Mucosa of rectum (tissue), 2 donors: ENCODE results near the gene VANGL2.

Experiments
- H3K27ac ChIP-seq, 2 donors: one replicate each; pipeline ENCODE4 v1.7.0; 2013; ENCODE audit warnings: inconsistent platforms in 2 of 2, low read depth in 2 of 2, low read length in 2 of 2
- H3K27me3 ChIP-seq, 2 donors: one replicate each; pipeline ENCODE4 v1.7.0; 2013; ENCODE audit warnings: low read length in 2 of 2; ENCODE audit not compliant: control insufficient read depth in 2 of 2, insufficient read depth in 2 of 2
- H3K36me3 ChIP-seq, 2 donors: one replicate each; pipeline ENCODE4 v1.7.0; 2013; ENCODE audit warnings: low read length in 2 of 2; ENCODE audit not compliant: control insufficient read depth in 2 of 2, insufficient read depth in 2 of 2
- H3K4me1 ChIP-seq, 2 donors: one replicate each; pipeline ENCODE4 v1.7.0; 2013; ENCODE audit warnings: low read length in 2 of 2, mild to moderate bottlenecking in 1 of 2; ENCODE audit not compliant: control insufficient read depth in 2 of 2, insufficient read depth in 2 of 2
- H3K4me3 ChIP-seq, 2 donors: one replicate each; pipeline ENCODE4 v1.7.0; 2013; ENCODE audit warnings: low read length in 2 of 2
- H3K9ac ChIP-seq, 2 donors: one replicate each; pipeline ENCODE4 v1.7.0; 2013; ENCODE audit warnings: low read length in 2 of 2, low read depth in 1 of 2, mild to moderate bottlenecking in 1 of 2
- H3K9me3 ChIP-seq, 2 donors: one replicate each; pipeline ENCODE4 v1.7.0; 2013; ENCODE audit warnings: low read length in 2 of 2; ENCODE audit not compliant: control insufficient read depth in 2 of 2
- donor health status: healthy.
- donor health status: Normal muscosa, but diverticular disease.

The VANGL2 gene

DNA sequence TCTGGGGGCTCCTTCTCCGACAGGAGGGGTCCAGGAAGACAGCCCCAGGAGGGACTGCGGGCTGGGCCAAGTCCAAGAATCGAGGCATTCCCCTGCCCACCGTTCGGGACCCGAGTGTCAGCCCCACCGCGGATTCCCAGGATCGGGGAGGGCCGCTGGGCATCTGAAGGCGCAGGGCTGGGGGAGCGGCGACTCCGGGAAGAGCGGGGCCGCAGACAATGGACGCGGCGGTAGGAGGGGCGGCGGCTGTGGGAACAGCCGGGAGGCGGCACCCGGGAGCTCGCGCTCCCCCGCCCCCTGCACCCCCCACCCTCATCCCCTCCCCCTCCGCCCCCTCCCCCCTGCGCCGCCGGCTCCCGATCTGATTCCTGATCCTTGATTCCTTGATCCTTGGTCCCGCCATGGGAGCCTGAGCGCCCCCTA lies at the start of gene VANGL2:
Gene VANGL2 (plus strand): TSS at position 342 of the 423 bp plus-strand sequence. CDS start 15,274 bp downstream, outside the sequence.
- peak within 1 kb of the TSS; percentile 37 to 52 for H3K27ac ChIP-seq
- peaks cover 0 to 5% of the 10 kb centered on the region in 2 donors for H3K27me3 ChIP-seq
- H3K9me3 ChIP-seq, result no peaks in the 10 kb centered on the region
- no peaks in the 10 kb centered on the region for H3K36me3 ChIP-seq
- peak within 1 kb of the TSS; percentile 62 to 74 for H3K4me3 ChIP-seq
- H3K4me1 ChIP-seq, result peaks cover 5 to 9% of the 10 kb centered on the region in 2 donors
- H3K9ac ChIP-seq, result peak within 1 kb of the TSS; percentile 64 to 70

DNA sequence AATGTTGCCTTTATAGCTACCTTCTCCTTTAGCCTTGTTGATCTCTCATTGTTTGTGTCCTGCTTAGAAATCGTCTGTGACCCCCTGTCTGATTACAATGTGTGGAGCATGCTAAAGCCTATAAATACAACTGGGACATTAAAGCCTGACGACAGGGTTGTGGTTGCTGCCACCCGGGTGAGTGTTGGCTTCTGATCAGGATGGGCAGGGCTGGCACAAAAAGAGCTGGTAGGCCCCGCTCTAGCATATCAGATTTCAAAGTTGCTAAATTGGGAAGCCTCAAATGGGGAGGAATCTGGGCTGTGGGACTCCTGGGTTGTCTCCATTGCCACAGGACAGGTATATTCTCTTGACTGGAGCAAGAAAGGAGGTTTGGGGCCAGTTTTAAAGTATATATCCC lies 48.7 kb upstream of the VANGL2 start:
- Histone ChIP-seq H3K27me3 (no peaks in the 10 kb centered on the region), H3K9ac (no peak overlapping the region), H3K4me3 (no peak overlapping the region), H3K36me3 (peaks cover 83 to 88% of the 10 kb centered on the region in 2 donors), H3K9me3 (no peaks in the 10 kb centered on the region), H3K4me1 (no peaks in the 10 kb centered on the region), H3K27ac (no peak overlapping the region)

DNA sequence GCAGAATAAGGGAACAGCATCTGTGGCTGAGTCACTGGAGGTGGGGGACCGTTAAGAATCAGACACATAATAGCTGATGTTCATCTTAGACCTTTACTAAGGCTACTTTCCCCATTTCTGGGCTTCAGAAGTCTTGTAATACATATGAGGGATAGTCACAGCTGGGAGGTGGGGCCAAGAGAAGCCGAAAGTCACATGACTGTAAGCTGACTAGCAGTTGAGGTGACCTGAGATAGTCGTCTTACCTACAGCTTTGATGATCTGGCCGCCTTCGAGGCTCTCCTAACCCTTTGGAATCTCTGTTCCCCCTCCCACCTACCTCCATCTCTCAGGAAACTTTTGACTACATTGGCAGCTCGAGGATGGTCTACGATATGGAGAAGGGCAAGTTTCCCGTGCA lies 47.8 kb upstream of the VANGL2 start:
- Histone ChIP-seq H3K27me3 (no peaks in the 10 kb centered on the region), H3K27ac (no peak overlapping the region), H3K4me3 (no peak overlapping the region), H3K36me3 (peaks cover 87 to 92% of the 10 kb centered on the region in 2 donors), H3K4me1 (no peaks in the 10 kb centered on the region), H3K9ac (no peak overlapping the region), H3K9me3 (no peaks in the 10 kb centered on the region)

DNA sequence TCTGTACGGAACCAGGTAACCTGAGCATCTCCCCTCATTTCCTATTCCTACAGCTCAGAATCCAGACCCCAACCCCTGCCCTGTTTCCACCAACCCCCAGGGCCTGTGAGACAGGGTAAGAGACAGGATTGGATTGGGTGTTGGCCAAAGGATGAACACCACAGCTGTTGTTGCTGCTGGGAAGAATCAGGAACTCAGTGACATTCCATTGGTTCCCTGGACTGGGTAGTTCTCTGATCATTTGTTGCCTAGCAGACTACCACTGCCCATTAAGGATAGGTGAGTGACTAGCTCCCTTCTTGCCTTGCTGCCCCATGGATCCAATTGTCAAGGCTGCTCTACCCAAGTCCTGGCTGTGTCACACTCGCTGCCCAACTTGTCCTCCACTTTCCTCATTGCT lies 47.1 kb upstream of the VANGL2 start:
- H3K27ac ChIP-seq, result no peak overlapping the region
- H3K9me3 ChIP-seq, result no peaks in the 10 kb centered on the region
- H3K9ac ChIP-seq, result no peak overlapping the region
- H3K36me3 ChIP-seq, result peaks cover 86 to 94% of the 10 kb centered on the region in 2 donors
- no peaks in the 10 kb centered on the region for H3K4me1 ChIP-seq
- no peaks in the 10 kb centered on the region for H3K27me3 ChIP-seq
- H3K4me3 ChIP-seq, result no peak overlapping the region

DNA sequence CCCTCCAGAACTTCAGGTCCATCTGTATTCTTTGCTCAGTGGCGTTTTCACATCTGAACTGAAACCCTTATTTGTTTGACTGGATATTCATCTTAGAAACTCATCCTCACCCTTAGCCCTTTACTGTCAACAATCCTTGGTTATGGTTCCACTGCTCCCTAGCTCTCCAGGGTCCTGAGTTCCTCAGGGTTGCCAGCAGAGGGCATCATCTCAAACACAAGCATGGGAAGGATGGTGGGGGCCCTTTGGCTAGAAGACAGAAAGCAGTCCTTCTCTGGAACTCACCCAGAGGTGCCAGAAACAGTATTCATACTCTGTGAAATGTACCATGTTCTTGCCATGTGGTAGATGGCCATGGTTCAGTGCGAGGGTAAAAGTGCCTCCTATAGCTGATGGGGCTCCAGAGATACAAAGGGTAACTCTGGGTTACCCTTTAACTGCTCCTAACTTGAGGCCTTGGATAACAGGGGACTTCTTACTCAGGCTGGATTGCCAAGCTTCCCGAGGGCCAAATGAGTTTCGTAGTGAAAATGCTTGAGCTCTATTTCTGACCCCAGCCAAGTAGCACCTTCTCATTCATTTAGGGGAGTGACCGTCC lies 45.9 kb upstream of the VANGL2 start:
- Histone ChIP-seq H3K27ac (no peak overlapping the region), H3K27me3 (no peaks in the 10 kb centered on the region), H3K4me1 (no peaks in the 10 kb centered on the region), H3K36me3 (peaks cover 80 to 91% of the 10 kb centered on the region in 2 donors), H3K9ac (no peak overlapping the region), H3K9me3 (no peaks in the 10 kb centered on the region), H3K4me3 (no peak overlapping the region)

- no peak overlapping the region for H3K4me3 ChIP-seq
- peaks cover 63 to 72% of the 10 kb centered on the region in 2 donors for H3K36me3 ChIP-seq
- H3K9me3 ChIP-seq, result no peaks in the 10 kb centered on the region
- H3K4me1 ChIP-seq, result no peaks in the 10 kb centered on the region
- no peak overlapping the region for H3K9ac ChIP-seq
- no peak overlapping the region for H3K27ac ChIP-seq
- no peaks in the 10 kb centered on the region for H3K27me3 ChIP-seq
These were observed 42.9 kb upstream of the VANGL2 start for GRCh38 chr1:160357286-160358002.

DNA sequence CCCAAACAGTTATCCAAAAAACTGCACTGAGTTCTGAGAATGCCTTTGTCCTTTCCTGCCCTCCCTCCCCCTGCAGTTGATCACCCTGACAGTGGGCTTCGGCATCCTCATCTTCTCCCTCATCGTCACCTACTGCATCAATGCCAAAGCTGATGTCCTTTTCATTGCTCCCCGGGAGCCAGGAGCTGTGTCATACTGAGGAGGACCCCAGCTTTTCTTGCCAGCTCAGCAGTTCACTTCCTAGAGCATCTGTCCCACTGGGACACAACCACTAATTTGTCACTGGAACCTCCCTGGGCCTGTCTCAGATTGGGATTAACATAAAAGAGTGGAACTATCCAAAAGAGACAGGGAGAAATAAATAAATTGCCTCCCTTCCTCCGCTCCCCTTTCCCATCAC lies 42.3 kb upstream of the VANGL2 start:
- no peaks in the 10 kb centered on the region for H3K9me3 ChIP-seq
- H3K27me3 ChIP-seq, result no peaks in the 10 kb centered on the region
- H3K9ac ChIP-seq, result no peak overlapping the region
- H3K4me1 ChIP-seq, result no peaks in the 10 kb centered on the region
- H3K36me3 ChIP-seq, result peaks cover 57 to 65% of the 10 kb centered on the region in 2 donors
- no peak overlapping the region for H3K4me3 ChIP-seq
- no peak overlapping the region for H3K27ac ChIP-seq

GRCh38 chr1:160359559-160360226 lies 40.7 kb upstream of the VANGL2 start:
- Histone ChIP-seq H3K4me1 (no peaks in the 10 kb centered on the region), H3K4me3 (no peak overlapping the region), H3K9me3 (no peaks in the 10 kb centered on the region), H3K27ac (no peak overlapping the region), H3K27me3 (no peaks in the 10 kb centered on the region), H3K36me3 (peaks cover 40 to 49% of the 10 kb centered on the region in 2 donors), H3K9ac (no peak overlapping the region)

- no peaks in the 10 kb centered on the region for H3K27me3 ChIP-seq
- H3K9me3 ChIP-seq, result no peaks in the 10 kb centered on the region
- H3K4me1 ChIP-seq, result no peaks in the 10 kb centered on the region
- peaks cover 35 to 43% of the 10 kb centered on the region in 2 donors for H3K36me3 ChIP-seq
- H3K9ac ChIP-seq, result no peak overlapping the region
- H3K4me3 ChIP-seq, result no peak overlapping the region
- H3K27ac ChIP-seq, result no peak overlapping the region
These were observed 40.1 kb upstream of the VANGL2 start for GRCh38 chr1:160360227-160360695.

- H3K4me1 ChIP-seq, result no peaks in the 10 kb centered on the region
- H3K4me3 ChIP-seq, result no peak overlapping the region
- peaks cover 25 to 34% of the 10 kb centered on the region in 2 donors for H3K36me3 ChIP-seq
- H3K9me3 ChIP-seq, result no peaks in the 10 kb centered on the region
- no peak overlapping the region for H3K27ac ChIP-seq
- H3K27me3 ChIP-seq, result no peaks in the 10 kb centered on the region
- H3K9ac ChIP-seq, result no peak overlapping the region
These were observed 39.2 kb upstream of the VANGL2 start for GRCh38 chr1:160361199-160361598.
